Calu3 (cell line): ENCODE measurements around the gene RAB36. TPM values are rescaled to one million over a fixed set of nuclear protein-coding genes. Genes with fewer than 3 reads are reported as not detected.

ENCODE experiments used
- BruUV-seq: library from RNA; stranded (reverse); fragments of 400-500 nt; replicated peaks from 2 replicates; lab custom pipeline; 2021; lab: Mats Ljungman, UMichigan
- CTCF ChIA-PET: fragments of 300-600 bp; sonication (Branson Sonifier 250); formaldehyde crosslinking; loops from one replicate; lab custom pipeline; 2022; ENCODE audit warnings: antibody characterized with exemption; lab: Charles Lee
- DNase-seq: peaks from one replicate; pipeline ENCODE4 v3.0.0; 2022
- H3K27ac Mint-ChIP-seq: one replicate; pipeline ENCODE4 v1.8.0; 2022; ENCODE audit warnings: mixed read lengths; ENCODE audit not compliant: unreplicated experiment
- H3K27me3 Mint-ChIP-seq: one replicate; pipeline ENCODE4 v1.8.0; 2022; ENCODE audit warnings: mixed read lengths; ENCODE audit not compliant: unreplicated experiment
- H3K36me3 Mint-ChIP-seq: one replicate; pipeline ENCODE4 v1.8.0; 2022; ENCODE audit warnings: mild to moderate bottlenecking, moderate library complexity, mixed read lengths; ENCODE audit not compliant: insufficient read depth, unreplicated experiment
- H3K4me1 Mint-ChIP-seq: one replicate; pipeline ENCODE4 v1.8.0; 2022; ENCODE audit warnings: mild to moderate bottlenecking, low read depth, mixed read lengths; ENCODE audit not compliant: unreplicated experiment
- H3K4me3 Mint-ChIP-seq: one replicate; pipeline ENCODE4 v1.8.0; 2022; ENCODE audit warnings: mild to moderate bottlenecking, low read depth, moderate library complexity, mixed read lengths; ENCODE audit not compliant: unreplicated experiment
- H3K9me3 Mint-ChIP-seq: one replicate; pipeline ENCODE4 v1.8.0; 2022; ENCODE audit warnings: low read depth, mixed read lengths; ENCODE audit not compliant: unreplicated experiment
- CTCF ChIP-seq: fragments of 200-600 bp; IDR thresholded peaks from one replicate; pipeline ENCODE4 v1.8.0; 2022; ENCODE audit warnings: antibody characterized with exemption; ENCODE audit not compliant: unreplicated experiment
- intact Hi-C: fragments of 100-400 bp; cut with micrococcal nuclease; formaldehyde crosslinking; loops from one replicate; pipeline ENCODE4 v1.10.0; 2022; ENCODE audit not compliant: unreplicated experiment
- total RNA-seq: library from RNA; stranded (reverse); gene quantifications from 2 replicates; pipeline ENCODE4 v1.2.3, GENCODE V29; 2022

The RAB36 gene
- total RNA-seq, 1 experiment from 2014 or later: 2.1 TPM

DNA sequence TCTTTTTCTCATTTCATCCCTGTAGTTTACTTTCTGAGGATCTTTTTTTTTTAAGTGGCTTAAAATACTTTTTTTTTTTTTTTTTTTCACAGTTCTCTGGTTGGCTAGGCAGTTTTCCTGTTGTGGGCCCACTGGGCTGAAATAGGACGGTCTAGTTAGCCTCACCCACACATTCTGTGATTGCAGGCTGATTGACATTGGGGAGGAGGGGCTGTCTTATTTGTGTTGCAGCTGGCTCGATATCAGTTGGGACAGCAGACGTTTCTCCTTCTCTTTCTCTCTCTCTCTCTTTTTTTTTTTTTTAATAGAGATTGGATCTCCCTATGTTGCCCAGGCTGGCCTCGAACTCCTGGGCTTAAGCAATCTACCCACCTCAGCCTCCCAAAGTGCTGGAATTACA lies 41.9 kb downstream of the RAB36 start:
- Mint-ChIP-seq H3K4me3 (no peak overlapping the region), H3K27me3 (no peaks in the 10 kb centered on the region), H3K9me3 (no peaks in the 10 kb centered on the region), H3K36me3 (peaks cover 52% of the 10 kb centered on the region), H3K4me1 (peaks cover 55% of the 10 kb centered on the region), H3K27ac (no peak overlapping the region)
- no peak for TF ChIP-seq CTCF
- CTCF ChIA-PET: no interaction called here
- intact Hi-C loops: loop anchor here (10.0 kb wide), 1 partner anchor 58 kb away; no protein-coding TSS in a partner anchor
- no peak for DNase-seq
- BruUV-seq: no TSS peak

- H3K36me3 Mint-ChIP-seq: peaks cover 52% of the 10 kb centered on the region
- BruUV-seq: no TSS peak
- intact Hi-C loops: loop anchor here (10.0 kb wide), 1 partner anchor 57 kb away; no protein-coding TSS in a partner anchor
- H3K4me3 Mint-ChIP-seq: peak overlapping the region; percentile 12
- TF ChIP-seq CTCF: no peak
- H3K4me1 Mint-ChIP-seq: peaks cover 55% of the 10 kb centered on the region
- H3K27me3 Mint-ChIP-seq: no peaks in the 10 kb centered on the region
- CTCF ChIA-PET: no interaction called here
- H3K27ac Mint-ChIP-seq: no peak overlapping the region
- peak; percentile 21 for DNase-seq
- no peaks in the 10 kb centered on the region for H3K9me3 Mint-ChIP-seq
Measured at GRCh38 chr22:23187871-23188700, 42.8 kb downstream of the RAB36 start.

DNA sequence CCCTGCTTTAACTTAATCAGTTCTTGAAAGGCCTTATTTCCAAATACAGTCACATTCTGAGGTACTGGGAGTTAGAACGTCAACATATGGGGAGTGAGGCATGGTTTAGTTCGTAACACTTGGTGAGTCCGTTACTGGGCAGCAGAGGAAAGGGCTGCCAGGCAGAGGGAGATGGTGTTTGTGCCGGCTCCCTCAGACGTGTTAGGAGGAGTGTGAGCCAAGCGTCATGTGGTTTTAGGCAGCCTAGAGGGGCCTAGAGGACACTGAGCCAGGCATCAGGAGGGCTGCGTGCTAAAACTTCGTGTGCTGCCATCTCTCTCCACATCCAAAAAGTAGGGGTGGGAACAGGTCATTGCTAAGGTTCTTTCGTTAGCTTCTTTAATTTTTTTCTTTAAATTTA lies 45.2 kb downstream of the RAB36 start:
- intact Hi-C loops: no loop called here
- Mint-ChIP-seq H3K27me3 (no peaks in the 10 kb centered on the region), H3K36me3 (peaks cover 31% of the 10 kb centered on the region), H3K27ac (no peak overlapping the region), H3K4me3 (no peak overlapping the region), H3K4me1 (peaks cover 44% of the 10 kb centered on the region), H3K9me3 (no peaks in the 10 kb centered on the region)
- TF ChIP-seq CTCF: no peak
- CTCF ChIA-PET: no interaction called here
- no TSS peak for BruUV-seq
- no peak for DNase-seq

- no TSS peak for BruUV-seq
Measured at GRCh38 chr22:23192133-23192532, 46.9 kb downstream of the RAB36 start.

More at GRCh38 chr22:23192133-23192532, 46.9 kb downstream of the RAB36 start:
- Mint-ChIP-seq H3K27ac (no peak overlapping the region), H3K4me1 (peaks cover 44% of the 10 kb centered on the region), H3K4me3 (no peak overlapping the region), H3K9me3 (no peaks in the 10 kb centered on the region), H3K27me3 (no peaks in the 10 kb centered on the region), H3K36me3 (peaks cover 25% of the 10 kb centered on the region)
- intact Hi-C loops: no loop called here
- no peak for TF ChIP-seq CTCF
- DNase-seq: peak; percentile 39
- CTCF ChIA-PET: interaction anchor here (0.6 kb wide), 2 partner anchors 15 to 1110 kb away, joined by 3 to 4 read pairs; no protein-coding TSS in a partner anchor
